HG02610 (cell line): ENCODE data around the gene OR11L1.

Experiments
- ATAC-seq: cut with Tn5 transposase; IDR thresholded peaks from one replicate; pipeline ENCODE4 v1.9.1; 2021; ENCODE audit warnings: mild to moderate bottlenecking, moderate library complexity; ENCODE audit not compliant: unreplicated experiment

OR11L1 gene

GRCh38 chr1:247822060-247822459, 19.6 kb downstream of the OR11L1 start:
- no peak for ATAC-seq

- ATAC-seq, result no peak
These were observed 29.1 kb downstream of the OR11L1 start for GRCh38 chr1:247812637-247813036.

GRCh38 chr1:247797518-247797917, 44.2 kb downstream of the OR11L1 start:
- ATAC-seq, result no peak
